Lung (tissue), 12 donors: ENCODE results near the gene FBXO4. TPM values are rescaled to one million over a fixed set of nuclear protein-coding genes. Genes with fewer than 3 reads are reported as not detected.

Experiments used
- ATAC-seq: fragments of 200-7000 bp; cut with Tn5 transposase; one replicate; pipeline ENCODE4 v1.9.1; 2020; ENCODE audit warnings: moderate number of reproducible peaks; ENCODE audit not compliant: insufficient read depth, low FRiP score
- DNase-seq, 3 donors: peaks; one replicate each; pipeline ENCODE4 v3.0.0-alpha.2; 2013 to 2017
- H3K27ac ChIP-seq, 2 donors: one replicate each; pipeline ENCODE4 v1.5.1; 2013; ENCODE audit warnings: mild to moderate bottlenecking in 2 of 2, moderate library complexity in 2 of 2, control low read depth in 1 of 2, inconsistent platforms in 1 of 2, low read depth in 1 of 2, low read length in 1 of 2
- H3K27me3 ChIP-seq, 3 donors: one replicate each; pipeline ENCODE4 v1.5.1; 2013; ENCODE audit warnings: low read length in 2 of 3; ENCODE audit not compliant: control insufficient read depth in 3 of 3, insufficient read depth in 3 of 3
- H3K36me3 ChIP-seq, 4 donors: one replicate each; pipeline ENCODE4 v1.5.1; 2013; ENCODE audit warnings: low read length in 4 of 4, mild to moderate bottlenecking in 1 of 4, moderate library complexity in 1 of 4; ENCODE audit not compliant: control insufficient read depth in 4 of 4, insufficient read depth in 4 of 4
- H3K4me1 ChIP-seq, 5 donors: one replicate each; pipeline ENCODE4 v1.5.1; 2013; ENCODE audit warnings: low read length in 5 of 5, mild to moderate bottlenecking in 2 of 5, moderate library complexity in 1 of 5; ENCODE audit not compliant: control insufficient read depth in 5 of 5, insufficient read depth in 5 of 5
- H3K4me3 ChIP-seq: one replicate; pipeline ENCODE4 v1.5.1; 2013; ENCODE audit warnings: mild to moderate bottlenecking, control low read depth, moderate library complexity
- H3K9ac ChIP-seq, 2 donors: one replicate each; pipeline ENCODE4 v1.5.1; 2013; ENCODE audit warnings: low read length in 2 of 2, control low read depth in 1 of 2; ENCODE audit not compliant: insufficient read depth in 1 of 2
- H3K9me3 ChIP-seq, 4 donors: one replicate each; pipeline ENCODE4 v1.5.1; 2013; ENCODE audit warnings: low read length in 3 of 4, mild to moderate bottlenecking in 1 of 4, moderate library complexity in 1 of 4; ENCODE audit not compliant: control insufficient read depth in 4 of 4, insufficient read depth in 3 of 4
- CTCF ChIP-seq: IDR thresholded peaks from 2 replicates; pipeline ENCODE4 v1.5.1; 2012; ENCODE audit warnings: mild to moderate bottlenecking; ENCODE audit errors: control extremely low read depth, extremely low read depth
- WGBS, 2 donors: extraction: QIAGEN DNeasy Blood & Tissue Kit; methylation state at CpG; one replicate each; pipeline ENCODE4 v1.1.7; 2013; 5-methylcytosine and 5-hydroxymethylcytosine counted together
- polyA plus RNA-seq, 2 donors: library from polyadenylated mRNA; stranded (reverse); fragments of 200-250 nt; gene quantifications; one replicate each; pipeline ENCODE4 v1.2.1, GENCODE V29; 2013
- total RNA-seq, 2 donors: library from RNA; depleted of rRNA in 1 of 2; stranded (reverse); fragments of >200 nt in 1 of 2; gene quantifications; one replicate each; pipeline ENCODE4 v1.2.1, GENCODE V29; 2014 to 2021
- donor health status: control.
- donor health status: control.
- donor health status: Bipolar disorder and iron deficiency.
- donor health status: healthy.
- donor health status: DM: yes; HTN: yes; CAD: no.

FBXO4 gene
- total and polyA plus RNA-seq, 4 donors = 7.7 to 19.3 (median 13.7) TPM

GRCh38 chr5:41925555-41925951 is 472 bp downstream of the FBXO4 start:
- Histone ChIP-seq H3K36me3 (peaks cover 0 to 5% (median 1%) of the 10 kb centered on the region in 4 donors), H3K9me3 (no peaks in the 10 kb centered on the region), H3K4me1 (peaks cover 0 to 12% (median 0%) of the 10 kb centered on the region in 5 donors), H3K4me3 (peak overlapping the region; percentile 87), H3K27me3 (no peaks in the 10 kb centered on the region), H3K27ac (peak overlapping the region; percentile 93 to 99), H3K9ac (peak overlapping the region; percentile 71 to 75)
- ATAC-seq (peak; percentile 9), DNase-seq (peak in 2 of 3 donors; percentile 67 to 74)
- no peak for TF ChIP-seq CTCF
- 1% methylated on average over 13 to 18 of the region's 18 CpGs for WGBS, 2 donors

GRCh38 chr5:41927604-41928003 is 2.5 kb downstream of the FBXO4 start:
- no peak overlapping the region for H3K27ac ChIP-seq
- ATAC-seq (no peak), DNase-seq (no peak)
- H3K36me3 ChIP-seq = peaks cover 0 to 3% (median 0%) of the 10 kb centered on the region in 4 donors
- no peak overlapping the region for H3K9ac ChIP-seq
- H3K4me3 ChIP-seq = no peak overlapping the region
- peaks cover 0 to 12% (median 0%) of the 10 kb centered on the region in 5 donors for H3K4me1 ChIP-seq
- WGBS, 2 donors = 95 to 96% methylated on average over 4 of the region's 4 CpGs
- H3K9me3 ChIP-seq = no peaks in the 10 kb centered on the region
- TF ChIP-seq CTCF = no peak
- H3K27me3 ChIP-seq = no peaks in the 10 kb centered on the region

GRCh38 chr5:41929035-41929434 is 4.0 kb downstream of the FBXO4 start:
- ATAC-seq = no peak
- H3K9me3 ChIP-seq = no peaks in the 10 kb centered on the region
- peaks cover 0 to 12% (median 0%) of the 10 kb centered on the region in 5 donors for H3K4me1 ChIP-seq
- H3K27ac ChIP-seq = no peak overlapping the region
- H3K4me3 ChIP-seq = no peak overlapping the region
- H3K27me3 ChIP-seq = no peaks in the 10 kb centered on the region
- no peak overlapping the region for H3K9ac ChIP-seq
- DNase-seq = no peak
- TF ChIP-seq CTCF = no peak
- peaks cover 0 to 4% (median 0%) of the 10 kb centered on the region in 4 donors for H3K36me3 ChIP-seq

GRCh38 chr5:41932770-41933169 is 7.7 kb downstream of the FBXO4 start:
- TF ChIP-seq CTCF = no peak
- Histone ChIP-seq H3K4me1 (no peaks in the 10 kb centered on the region), H3K4me3 (no peak overlapping the region), H3K36me3 (peaks cover 0 to 7% (median 4%) of the 10 kb centered on the region in 4 donors), H3K9ac (no peak overlapping the region), H3K27me3 (no peaks in the 10 kb centered on the region), H3K9me3 (no peaks in the 10 kb centered on the region), H3K27ac (no peak overlapping the region)
- DNase-seq (no peak), ATAC-seq (no peak)
- 91 to 92% methylated on average over 2 of the region's 2 CpGs for whole genome bisulfite sequencing, 2 donors
